ENCODE measurements around the gene PTMA. TPM values are rescaled to one million over a fixed set of nuclear protein-coding genes. Genes with fewer than 3 reads are reported as not detected.

The PTMA gene
- total and polyA plus RNA-seq, 9 of the 15 experiments (the other 6 are each of a cell fraction or from before 2014, with no cell fraction given): 429 to 2,322 (median 1,578) TPM

- H3K4me2 ChIP-seq (ENCODE audit: insufficient read depth, low read length): peak overlapping the region; percentile 81
- peak overlapping the region; percentile 86 for H2AFZ ChIP-seq (ENCODE audit: low read depth, low read length)
- in situ Hi-C loops (cut with MboI): no loop called here
- H3K4me1 ChIP-seq (replicated peaks in 1 of 2; ENCODE audit: control insufficient read depth in 2 of 2, insufficient read depth in 2 of 2, low read length in 2 of 2): peaks cover 21 to 63% of the 10 kb centered on the region in 2 experiments; a peak in 4 of 5 replicates
- CTCF ChIA-PET (ENCODE audit: low intra/inter-chr PET ratio): interaction anchor here (0.6 kb wide), 1 partner anchor 50 kb away, joined by 3 read pairs; no protein-coding TSS in a partner anchor
- peak overlapping the region; percentile 38; the same call in 1 of the 2 replicates for H3K4me3 ChIP-seq
- intact Hi-C loops (cut with micrococcal nuclease): no loop called here
- no peak for ATAC-seq
- WGBS (ENCODE audit: insufficient coverage, low coverage, missing lambda C conversion rate): 25% methylated on average over 7 of the region's 11 CpGs
- H3K9ac ChIP-seq (ENCODE audit: insufficient read depth in 1 of 2, low read depth in 2 of 2, low read length in 2 of 2): peak overlapping the region; percentile 79 to 90; a peak in 3 of 4 replicates
- POLR2A ChIA-PET: interaction anchor here (0.6 to 1.0 kb wide), 4 partner anchors 39 to 94 kb away, joined by 3 to 4 read pairs (median 4); no protein-coding TSS in a partner anchor
- H3K9me3 ChIP-seq (replicated peaks; ENCODE audit: control insufficient read depth, insufficient read depth, low read depth, low read length): no peaks in the 10 kb centered on the region
- BruUV-seq (replicated peaks): no TSS peak
- FAIRE-seq: no peak
- H3K27ac ChIP-seq (ENCODE audit: extremely low read depth, low read depth, low read length): peak overlapping the region; percentile 85; the same call in 2 of the 3 replicates
- DNase-seq (ENCODE audit: extremely low read depth in 1 of 4, low spot score in 3 of 4): no peak
- no peaks in the 10 kb centered on the region for H3K9me1 ChIP-seq (ENCODE audit: control insufficient read depth, insufficient read depth, low read length)
- no peaks in the 10 kb centered on the region for H3K27me3 ChIP-seq (ENCODE audit: control insufficient read depth in 2 of 2, insufficient read depth in 2 of 2, low read length in 2 of 2)
- no peaks in the 10 kb centered on the region for H3K79me2 ChIP-seq (ENCODE audit: control insufficient read depth, insufficient read depth, low read length)
- H3K36me3 ChIP-seq (ENCODE audit: control insufficient read depth, insufficient read depth, low read length): no peaks in the 10 kb centered on the region
- no peaks in the 10 kb centered on the region for H4K20me1 ChIP-seq (replicated peaks; ENCODE audit: control insufficient read depth, insufficient read depth, low read length)
- TF ChIP-seq ZZZ3 (IDR thresholded peaks at IDR 0.05) (no peak), NFRKB (IDR thresholded peaks at IDR 0.05; ENCODE audit: low read depth) (no peak), SP2 (IDR thresholded peaks at IDR 0.05; ENCODE audit: extremely low read depth, low read depth, low read length, poor library complexity, severe bottlenecking) (no peak), ZFX (CRISPR knock-in tag; IDR thresholded peaks at IDR 0.05) (no peak), ADNP (tag; IDR thresholded peaks at IDR 0.05) (no peak), ZNF316 (IDR thresholded peaks at IDR 0.05) (no peak), BCOR (IDR thresholded peaks at IDR 0.05) (peak; percentile 20; the same call in 1 of the 2 replicates), MEF2A (IDR thresholded peaks at IDR 0.05; ENCODE audit: control insufficient read depth, low read depth, low read length) (no peak), RBM34 (IDR thresholded peaks at IDR 0.05; ENCODE audit: borderline replicate concordance, insufficient read depth, low read length) (no peak), ZNF121 (CRISPR knock-in tag; conservative IDR thresholded peaks at IDR 0.05) (peak; percentile 97), FUS (optimal IDR thresholded peaks at IDR 0.05; ENCODE audit: low read depth, low read length) (no peak), FOSL1 (tag; conservative IDR thresholded peaks at IDR 0.05) (0 out of 2 replicates have a peak, but pooled peaks have one; percentile 2), UBTF (IDR thresholded peaks at IDR 0.05; ENCODE audit: borderline replicate concordance in 1 of 2, low read depth in 2 of 2, low read length in 2 of 2) (no peak), ZBTB11 (CRISPR knock-in tag; IDR thresholded peaks at IDR 0.05) (peak in 1 of 3 experiments; percentile 47; a peak in 2 of 6 replicates), ERF (CRISPR knock-in tag; IDR thresholded peaks at IDR 0.05) (no peak), ZNF384 (IDR thresholded peaks at IDR 0.05; ENCODE audit: low read depth, low read length) (no peak), DNMT1 (IDR thresholded peaks at IDR 0.05) (no peak), ZC3H4 (CRISPR knock-in tag; IDR thresholded peaks at IDR 0.05; ENCODE audit: borderline replicate concordance) (0 out of 2 replicates have a peak, but pooled peaks have one; percentile 24), BCL6 (CRISPR knock-in tag; IDR thresholded peaks at IDR 0.05) (no peak)
These were observed 41.3 kb upstream of the PTMA start for GRCh38 chr2:231667096-231667427.

Measured in K562 (cell line).